ENCODE results near the gene SPOCK1.

The SPOCK1 gene

GRCh38 chr5:137405393-137405792, 93.7 kb downstream of the SPOCK1 start:
- no peak overlapping the region for H3K27ac ChIP-seq (ENCODE audit: poor library complexity, severe bottlenecking)

GRCh38 chr5:137403869-137404268, 95.3 kb downstream of the SPOCK1 start:
- Histone ChIP-seq H3K27me3 (ENCODE audit: insufficient read depth, poor library complexity, severe bottlenecking) (no peaks in the 10 kb centered on the region), H3K36me3 (ENCODE audit: low read depth) (no peaks in the 10 kb centered on the region), H3K4me3 (ENCODE audit: severe bottlenecking) (no peak overlapping the region), H3K4me1 (ENCODE audit: insufficient read depth, poor library complexity, severe bottlenecking) (no peaks in the 10 kb centered on the region), H3K9me3 (ENCODE audit: severe bottlenecking) (no peaks in the 10 kb centered on the region), H3K27ac (ENCODE audit: poor library complexity, severe bottlenecking) (no peak overlapping the region)
- no peak for DNase-seq (ENCODE audit: low spot score)
- no peak for TF ChIP-seq CTCF (IDR thresholded peaks at IDR 0.05; ENCODE audit: poor library complexity, severe bottlenecking)
- no peak for ATAC-seq (ENCODE audit: low read depth)

More at GRCh38 chr5:137405393-137405792, 93.7 kb downstream of the SPOCK1 start:
- H3K4me1 ChIP-seq (ENCODE audit: insufficient read depth, poor library complexity, severe bottlenecking): no peaks in the 10 kb centered on the region
- H3K36me3 ChIP-seq (ENCODE audit: low read depth): no peaks in the 10 kb centered on the region
- H3K9me3 ChIP-seq (ENCODE audit: severe bottlenecking): no peaks in the 10 kb centered on the region
- ATAC-seq (ENCODE audit: low read depth) (no peak), DNase-seq (ENCODE audit: low spot score) (no peak)
- H3K4me3 ChIP-seq (ENCODE audit: severe bottlenecking): no peak overlapping the region
- no peak for TF ChIP-seq CTCF (IDR thresholded peaks at IDR 0.05; ENCODE audit: poor library complexity, severe bottlenecking)
- H3K27me3 ChIP-seq (ENCODE audit: insufficient read depth, poor library complexity, severe bottlenecking): no peaks in the 10 kb centered on the region

GRCh38 chr5:137402436-137403187, 96.5 kb downstream of the SPOCK1 start:
- H3K36me3 ChIP-seq (ENCODE audit: low read depth): no peaks in the 10 kb centered on the region
- H3K9me3 ChIP-seq (ENCODE audit: severe bottlenecking): no peaks in the 10 kb centered on the region
- no peak overlapping the region for H3K4me3 ChIP-seq (ENCODE audit: severe bottlenecking)
- H3K27me3 ChIP-seq (ENCODE audit: insufficient read depth, poor library complexity, severe bottlenecking): no peaks in the 10 kb centered on the region
- no peak for ATAC-seq (ENCODE audit: low read depth)
- no peak for TF ChIP-seq CTCF (IDR thresholded peaks at IDR 0.05; ENCODE audit: poor library complexity, severe bottlenecking)
- no peak for DNase-seq (ENCODE audit: low spot score)
- no peaks in the 10 kb centered on the region for H3K4me1 ChIP-seq (ENCODE audit: insufficient read depth, poor library complexity, severe bottlenecking)
- H3K27ac ChIP-seq (ENCODE audit: poor library complexity, severe bottlenecking): no peak overlapping the region

- Histone ChIP-seq H3K27ac (ENCODE audit: poor library complexity, severe bottlenecking) (no peak overlapping the region), H3K27me3 (ENCODE audit: insufficient read depth, poor library complexity, severe bottlenecking) (no peaks in the 10 kb centered on the region), H3K36me3 (ENCODE audit: low read depth) (no peaks in the 10 kb centered on the region), H3K4me1 (ENCODE audit: insufficient read depth, poor library complexity, severe bottlenecking) (no peaks in the 10 kb centered on the region), H3K4me3 (ENCODE audit: severe bottlenecking) (no peak overlapping the region), H3K9me3 (ENCODE audit: severe bottlenecking) (no peaks in the 10 kb centered on the region)
- TF ChIP-seq CTCF (IDR thresholded peaks at IDR 0.05; ENCODE audit: poor library complexity, severe bottlenecking): no peak
- DNase-seq (ENCODE audit: low spot score) (no peak), ATAC-seq (ENCODE audit: low read depth) (no peak)
Observed at GRCh38 chr5:137401946-137402345, 97.2 kb downstream of the SPOCK1 start.

- TF ChIP-seq CTCF (IDR thresholded peaks at IDR 0.05; ENCODE audit: poor library complexity, severe bottlenecking): no peak
- DNase-seq (ENCODE audit: low spot score): no peak
- Histone ChIP-seq H3K4me3 (ENCODE audit: severe bottlenecking) (no peak overlapping the region), H3K27ac (ENCODE audit: poor library complexity, severe bottlenecking) (no peak overlapping the region), H3K9me3 (ENCODE audit: severe bottlenecking) (no peaks in the 10 kb centered on the region), H3K36me3 (ENCODE audit: low read depth) (no peaks in the 10 kb centered on the region), H3K4me1 (ENCODE audit: insufficient read depth, poor library complexity, severe bottlenecking) (no peaks in the 10 kb centered on the region), H3K27me3 (ENCODE audit: insufficient read depth, poor library complexity, severe bottlenecking) (no peaks in the 10 kb centered on the region)
- no peak for ATAC-seq (ENCODE audit: low read depth)
Observed at GRCh38 chr5:137400571-137400970, 98.6 kb downstream of the SPOCK1 start.
